ENCODE measurements around the gene LYPD5. TPM values are rescaled to one million over a fixed set of nuclear protein-coding genes. Genes with fewer than 3 reads are reported as not detected.

LYPD5 gene
- polyA plus RNA-seq, 1 donor from 2014 or later: not detected

GRCh38 chr19:43781630-43782310 lies 20.5 kb downstream of the LYPD5 start:
- no peaks in the 10 kb centered on the region for H3K36me3 ChIP-seq (ENCODE audit: insufficient read depth, low read length)
- no peak overlapping the region for H3K4me2 ChIP-seq (ENCODE audit: low read length)
- H3K9ac ChIP-seq (ENCODE audit: low read length): no peak overlapping the region
- no peaks in the 10 kb centered on the region for H3F3A ChIP-seq (ENCODE audit: insufficient read depth, low read length, poor library complexity, severe bottlenecking)
- no peaks in the 10 kb centered on the region for H3K9me3 ChIP-seq (ENCODE audit: low read length)
- no peaks in the 10 kb centered on the region for H4K20me1 ChIP-seq (ENCODE audit: insufficient read depth)
- no peaks in the 10 kb centered on the region for H3K27me3 ChIP-seq (ENCODE audit: insufficient read depth, low read depth, low read length)
- no peaks in the 10 kb centered on the region for H3K79me2 ChIP-seq (replicated peaks; ENCODE audit: insufficient read depth, low read length)
- no peaks in the 10 kb centered on the region for H3K9me2 ChIP-seq (ENCODE audit: insufficient read depth, low read length)
- no peak overlapping the region for H3K4me3 ChIP-seq (ENCODE audit: low read length)
- H3K27ac ChIP-seq (ENCODE audit: low read length): no peak overlapping the region
- no peak overlapping the region for H2AFZ ChIP-seq (ENCODE audit: low read depth, low read length)
- TF ChIP-seq RAD21 (conservative IDR thresholded peaks at IDR 0.05): no peak
- no peak for TF ChIP-seq SMC3 (conservative IDR thresholded peaks at IDR 0.05; ENCODE audit: poor library complexity)
- no peak for TF ChIP-seq POLR2AphosphoS5 (IDR thresholded peaks at IDR 0.05)
- TF ChIP-seq CTCF (IDR thresholded peaks at IDR 0.05; ENCODE audit: poor library complexity, severe bottlenecking): no peak
- TF ChIP-seq EZH2 (IDR thresholded peaks at IDR 0.05; ENCODE audit: borderline replicate concordance, insufficient read depth, low read length, poor library complexity, severe bottlenecking): no peak
- no peak for TF ChIP-seq MXI1 (conservative IDR thresholded peaks at IDR 0.05; ENCODE audit: poor library complexity, severe bottlenecking)
- TF ChIP-seq, protein P1, sequence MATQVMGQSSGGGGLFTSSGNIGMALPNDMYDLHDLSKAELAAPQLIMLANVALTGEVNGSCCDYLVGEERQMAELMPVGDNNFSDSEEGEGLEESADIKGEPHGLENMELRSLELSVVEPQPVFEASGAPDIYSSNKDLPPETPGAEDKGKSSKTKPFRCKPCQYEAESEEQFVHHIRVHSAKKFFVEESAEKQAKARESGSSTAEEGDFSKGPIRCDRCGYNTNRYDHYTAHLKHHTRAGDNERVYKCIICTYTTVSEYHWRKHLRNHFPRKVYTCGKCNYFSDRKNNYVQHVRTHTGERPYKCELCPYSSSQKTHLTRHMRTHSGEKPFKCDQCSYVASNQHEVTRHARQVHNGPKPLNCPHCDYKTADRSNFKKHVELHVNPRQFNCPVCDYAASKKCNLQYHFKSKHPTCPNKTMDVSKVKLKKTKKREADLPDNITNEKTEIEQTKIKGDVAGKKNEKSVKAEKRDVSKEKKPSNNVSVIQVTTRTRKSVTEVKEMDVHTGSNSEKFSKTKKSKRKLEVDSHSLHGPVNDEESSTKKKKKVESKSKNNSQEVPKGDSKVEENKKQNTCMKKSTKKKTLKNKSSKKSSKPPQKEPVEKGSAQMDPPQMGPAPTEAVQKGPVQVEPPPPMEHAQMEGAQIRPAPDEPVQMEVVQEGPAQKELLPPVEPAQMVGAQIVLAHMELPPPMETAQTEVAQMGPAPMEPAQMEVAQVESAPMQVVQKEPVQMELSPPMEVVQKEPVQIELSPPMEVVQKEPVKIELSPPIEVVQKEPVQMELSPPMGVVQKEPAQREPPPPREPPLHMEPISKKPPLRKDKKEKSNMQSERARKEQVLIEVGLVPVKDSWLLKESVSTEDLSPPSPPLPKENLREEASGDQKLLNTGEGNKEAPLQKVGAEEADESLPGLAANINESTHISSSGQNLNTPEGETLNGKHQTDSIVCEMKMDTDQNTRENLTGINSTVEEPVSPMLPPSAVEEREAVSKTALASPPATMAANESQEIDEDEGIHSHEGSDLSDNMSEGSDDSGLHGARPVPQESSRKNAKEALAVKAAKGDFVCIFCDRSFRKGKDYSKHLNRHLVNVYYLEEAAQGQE (IDR thresholded peaks at IDR 0.05; ENCODE audit: borderline replicate concordance): no peak
- TF ChIP-seq TAF1 (IDR thresholded peaks at IDR 0.05; ENCODE audit: low read depth): no peak
- TF ChIP-seq EP300 (conservative IDR thresholded peaks at IDR 0.05; ENCODE audit: poor library complexity, severe bottlenecking): no peak

- no peaks in the 10 kb centered on the region for H3F3A ChIP-seq (ENCODE audit: insufficient read depth, low read length, poor library complexity, severe bottlenecking)
- H2AFZ ChIP-seq (ENCODE audit: low read depth, low read length): no peak within 1 kb of the TSS
- H3K9me3 ChIP-seq (ENCODE audit: low read length): no peaks in the 10 kb centered on the region
- TF ChIP-seq TAF1 (IDR thresholded peaks at IDR 0.05; ENCODE audit: low read depth): no peak
- TF ChIP-seq RAD21 (conservative IDR thresholded peaks at IDR 0.05): no peak
- TF ChIP-seq MXI1 (conservative IDR thresholded peaks at IDR 0.05; ENCODE audit: poor library complexity, severe bottlenecking): no peak
- TF ChIP-seq CTCF (IDR thresholded peaks at IDR 0.05; ENCODE audit: poor library complexity, severe bottlenecking): no peak
- no peak for TF ChIP-seq EZH2 (IDR thresholded peaks at IDR 0.05; ENCODE audit: borderline replicate concordance, insufficient read depth, low read length, poor library complexity, severe bottlenecking)
- TF ChIP-seq EP300 (conservative IDR thresholded peaks at IDR 0.05; ENCODE audit: poor library complexity, severe bottlenecking): no peak
- no peak for TF ChIP-seq SMC3 (conservative IDR thresholded peaks at IDR 0.05; ENCODE audit: poor library complexity)
- no peaks in the 10 kb centered on the region for H3K27me3 ChIP-seq (ENCODE audit: insufficient read depth, low read depth, low read length)
- H3K9ac ChIP-seq (ENCODE audit: low read length): no peak within 1 kb of the TSS
- H3K79me2 ChIP-seq (replicated peaks; ENCODE audit: insufficient read depth, low read length): no peaks in the 10 kb centered on the region
- H3K36me3 ChIP-seq (ENCODE audit: insufficient read depth, low read length): no peaks in the 10 kb centered on the region
- no peak within 1 kb of the TSS for H3K27ac ChIP-seq (ENCODE audit: low read length)
- H3K4me2 ChIP-seq (ENCODE audit: low read length): no peak within 1 kb of the TSS
- no peaks in the 10 kb centered on the region for H4K20me1 ChIP-seq (ENCODE audit: insufficient read depth)
- H3K4me3 ChIP-seq (ENCODE audit: low read length): no peak within 1 kb of the TSS
- no peaks in the 10 kb centered on the region for H3K9me2 ChIP-seq (ENCODE audit: insufficient read depth, low read length)
Measured at GRCh38 chr19:43780706-43781525, 21.3 kb downstream of the LYPD5 start, which contains the start of gene KCNN4. Gene KCNN4, minus strand, starts transcription at chr19:43780973. Its CDS starts 112 bp downstream, at chr19:43780861.

All from neural cell (in vitro differentiated cells).